ENCODE results near the gene CAMK1D. TPM values are rescaled to one million over a fixed set of nuclear protein-coding genes. Genes with fewer than 3 reads are reported as not detected.

The CAMK1D gene
- total RNA-seq, 1 donor from 2014 or later: 3.2 TPM

DNA sequence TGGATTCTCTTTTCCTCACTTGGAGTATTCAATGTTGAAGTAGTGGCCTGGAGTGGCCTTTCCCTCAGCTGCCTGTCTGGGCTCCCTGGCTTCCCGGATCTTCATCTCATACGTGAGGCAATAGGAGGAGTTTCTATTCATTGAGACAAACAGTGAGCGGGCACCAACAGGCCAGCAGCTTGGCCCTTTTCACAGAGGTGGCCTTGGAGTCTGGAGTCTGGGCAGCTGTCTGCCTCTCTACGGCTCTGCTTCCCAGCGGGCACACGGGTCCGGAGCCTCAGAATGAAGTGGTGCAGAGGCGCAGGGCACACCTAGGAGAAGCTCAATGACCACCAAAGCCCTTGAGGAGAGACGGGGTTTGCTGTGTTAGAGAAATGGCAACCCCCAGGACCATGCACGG is 482.7 kb downstream of the CAMK1D start:
- DNase-seq (ENCODE audit: low spot score): no peak
- intact Hi-C loops (cut with DNase I): no loop called here

DNA sequence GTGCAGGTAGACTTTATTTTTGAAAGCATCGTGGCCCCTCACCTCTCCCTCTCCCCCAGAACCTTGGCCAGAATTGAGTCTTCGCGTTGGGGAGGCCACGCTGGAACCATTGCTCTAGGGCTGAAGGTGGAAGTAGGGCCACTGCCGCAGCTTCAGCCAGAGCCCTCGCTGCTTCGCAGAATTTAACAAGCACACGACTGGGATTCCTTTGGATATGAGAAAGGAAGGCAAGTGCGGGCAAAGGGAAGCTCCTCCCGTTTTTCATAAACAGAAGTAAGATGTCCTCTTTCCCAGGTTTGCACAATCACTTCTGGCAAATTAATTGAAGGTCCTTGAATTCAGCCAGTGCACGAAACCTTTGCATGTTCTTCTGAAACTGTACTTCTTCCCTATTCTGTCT is 484.1 kb downstream of the CAMK1D start:
- DNase-seq (ENCODE audit: low spot score): no peak
- intact Hi-C loops (cut with DNase I): no loop called here

DNA sequence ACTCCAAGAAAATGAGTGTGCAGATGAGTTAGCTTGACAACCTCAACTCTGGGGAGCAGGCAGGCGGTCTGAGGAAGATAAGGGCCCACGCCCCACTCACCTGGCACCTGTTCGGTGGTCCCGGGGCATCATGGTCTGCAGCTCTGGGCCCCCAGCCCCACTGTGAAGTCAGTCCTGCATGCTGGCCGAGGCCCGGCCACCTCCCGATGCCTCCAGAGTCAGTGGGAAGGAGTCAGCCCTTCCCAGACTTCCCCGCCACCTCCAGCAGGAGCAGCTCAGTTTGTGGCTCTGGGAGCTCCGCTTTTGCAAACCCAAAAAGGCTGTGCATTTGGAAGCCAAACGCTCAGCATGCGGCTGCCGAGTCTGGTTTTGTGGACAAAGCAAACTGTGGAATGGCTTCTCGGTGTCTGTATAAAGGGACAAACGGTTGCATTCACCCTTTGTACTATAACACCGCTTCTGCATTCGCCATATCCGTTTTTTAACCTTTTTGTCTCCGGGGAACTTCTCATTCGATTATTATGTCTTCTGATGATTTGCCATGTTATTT is 484.8 kb downstream of the CAMK1D start:
- intact Hi-C loops (cut with DNase I): no loop called here
- DNase-seq (ENCODE audit: low spot score): no peak

DNA sequence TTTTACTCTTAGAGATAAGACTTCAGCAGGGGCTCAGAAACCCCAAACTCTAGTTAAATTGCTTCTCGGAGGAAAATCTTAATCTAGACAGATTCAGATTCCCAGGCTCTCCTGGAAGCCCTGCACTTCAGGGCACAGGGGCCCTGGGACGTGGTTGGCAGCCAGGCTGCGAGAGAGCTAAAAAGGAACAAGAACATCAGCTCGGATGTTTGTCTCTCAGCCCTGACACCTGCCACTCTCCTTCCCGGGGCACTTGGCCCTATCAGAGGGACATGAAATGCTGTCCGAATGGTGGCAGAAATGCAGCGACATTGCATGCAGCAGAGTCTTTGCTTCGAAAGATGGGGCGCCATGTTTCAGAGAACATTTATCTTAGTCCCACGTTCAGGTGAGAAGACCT is 485.4 kb downstream of the CAMK1D start:
- DNase-seq (ENCODE audit: low spot score): no peak

DNA sequence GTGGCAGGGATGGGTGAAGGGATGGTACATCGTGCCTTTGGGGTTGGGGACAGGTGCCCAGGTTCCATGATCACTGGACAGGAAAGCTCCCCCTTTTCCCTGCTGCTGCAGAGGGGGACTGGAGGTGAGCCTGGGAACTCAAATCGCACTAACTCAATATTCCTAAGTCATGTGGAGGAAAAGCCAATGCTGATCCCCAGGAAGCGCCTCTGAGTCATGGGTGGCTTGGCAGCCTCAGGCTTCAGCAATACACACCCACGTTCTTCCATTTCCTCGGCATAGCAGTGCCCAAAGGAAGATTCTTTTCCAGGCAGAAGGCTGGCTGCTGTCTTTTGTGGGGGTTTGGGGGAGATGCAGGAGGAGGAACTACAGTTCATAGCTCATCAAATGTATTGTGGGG is 486.4 kb downstream of the CAMK1D start:
- no peak for DNase-seq (ENCODE audit: low spot score)
- intact Hi-C loops (cut with DNase I): no loop called here

More for the DNA sequence above, 485.4 kb downstream of the CAMK1D start:
- intact Hi-C loops (cut with DNase I): no loop called here

DNA sequence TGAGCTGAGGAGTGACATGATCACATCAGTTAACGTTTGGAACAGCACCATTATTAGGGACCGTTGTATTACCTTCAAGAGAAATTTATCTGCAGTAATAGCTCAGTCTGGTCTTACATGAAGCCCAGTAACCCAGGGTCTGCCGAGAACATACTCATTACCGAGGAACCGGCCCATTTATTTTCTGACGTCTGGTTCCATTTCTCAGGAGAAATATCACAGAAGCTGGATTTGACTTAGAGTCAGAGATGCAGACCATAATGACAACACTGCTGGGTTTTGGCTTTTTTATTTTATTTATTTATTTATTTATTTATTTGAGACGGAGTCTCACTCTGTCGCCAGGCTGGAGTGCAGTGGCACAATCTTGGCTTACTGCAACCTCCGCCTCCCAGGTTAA is 489.0 kb downstream of the CAMK1D start:
- DNase-seq (ENCODE audit: low spot score): no peak
- intact Hi-C loops (cut with DNase I): no loop called here

DNA sequence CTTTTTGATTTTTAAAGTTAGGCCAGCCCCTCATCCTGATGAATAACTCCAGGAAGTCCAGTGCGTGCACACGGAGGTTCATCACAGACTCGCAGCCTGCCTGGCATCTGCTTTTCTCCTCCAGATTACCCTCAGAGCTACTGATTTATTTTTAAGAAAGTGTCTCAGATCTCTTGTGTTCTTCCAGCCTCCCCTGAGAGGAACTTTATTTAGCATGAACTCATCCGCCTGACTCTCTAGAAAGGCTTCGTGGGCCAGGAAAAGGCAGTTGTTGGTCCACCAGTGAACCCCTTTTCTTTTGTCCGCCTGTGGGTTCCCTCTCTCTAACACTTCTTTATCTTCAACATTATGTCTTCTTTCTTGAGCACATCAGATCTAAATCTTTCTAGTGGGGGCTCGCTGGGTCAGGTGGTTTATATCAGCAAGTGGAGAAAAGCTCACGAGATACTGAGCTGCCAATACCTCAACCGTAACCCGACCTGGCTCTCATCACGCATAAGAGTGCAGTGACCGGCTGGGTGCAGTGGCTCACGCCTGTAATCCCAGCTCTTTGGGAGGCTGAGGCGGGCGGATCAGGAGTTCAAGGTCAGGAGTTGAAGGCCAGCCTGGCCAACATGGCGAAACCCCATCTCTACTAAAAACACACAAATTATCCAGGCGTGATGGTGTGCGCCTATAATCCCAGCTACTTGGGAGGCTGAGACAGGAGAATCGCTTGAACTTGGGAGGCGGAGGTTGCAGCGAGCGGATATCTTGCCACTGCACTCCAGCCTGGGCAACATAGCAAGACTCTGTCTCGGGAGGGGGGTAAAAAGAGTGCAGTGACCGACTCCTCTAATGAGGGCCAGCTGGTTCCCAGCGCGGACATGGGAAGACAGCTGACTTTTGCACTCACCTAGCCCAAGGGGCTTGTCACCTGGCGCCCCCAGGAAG is 489.9 kb downstream of the CAMK1D start:
- intact Hi-C loops (cut with DNase I): no loop called here

DNA sequence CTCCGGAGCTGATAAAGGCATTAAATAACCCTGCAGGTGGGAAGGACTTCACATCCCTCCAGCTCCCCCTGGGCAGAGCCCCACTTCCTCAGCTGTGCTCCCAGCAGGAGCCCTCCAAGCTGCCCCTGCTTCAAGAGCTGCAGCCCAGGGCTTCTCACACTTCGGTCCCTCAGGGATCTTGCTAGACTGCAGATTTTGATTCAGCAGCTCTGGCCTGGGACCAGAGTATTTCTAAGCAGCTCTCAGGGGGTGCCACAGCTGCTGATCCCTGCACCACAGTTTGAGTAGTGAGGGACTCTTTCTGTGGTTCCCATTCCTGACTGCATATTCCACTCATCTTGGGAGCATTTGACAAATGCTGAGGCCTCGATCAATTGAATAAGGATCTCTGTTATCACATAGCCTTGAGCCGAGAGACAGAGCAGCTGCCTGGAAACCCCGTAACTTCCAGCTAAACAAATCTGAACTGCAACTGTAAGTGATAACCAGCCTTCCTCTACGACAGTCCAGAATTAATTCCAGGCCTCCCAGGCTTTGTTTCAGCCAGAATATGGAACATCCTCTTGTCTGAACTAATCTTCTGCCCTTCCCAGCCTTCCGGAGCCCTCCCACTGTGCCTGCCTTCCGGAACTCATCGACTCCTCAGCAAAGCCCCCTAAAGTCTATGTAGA is 490.7 kb downstream of the CAMK1D start:
- intact Hi-C loops (cut with DNase I): no loop called here
- DNase-seq (ENCODE audit: low spot score): no peak

More for the DNA sequence above, 489.9 kb downstream of the CAMK1D start:
- no peak for DNase-seq (ENCODE audit: low spot score)

DNA sequence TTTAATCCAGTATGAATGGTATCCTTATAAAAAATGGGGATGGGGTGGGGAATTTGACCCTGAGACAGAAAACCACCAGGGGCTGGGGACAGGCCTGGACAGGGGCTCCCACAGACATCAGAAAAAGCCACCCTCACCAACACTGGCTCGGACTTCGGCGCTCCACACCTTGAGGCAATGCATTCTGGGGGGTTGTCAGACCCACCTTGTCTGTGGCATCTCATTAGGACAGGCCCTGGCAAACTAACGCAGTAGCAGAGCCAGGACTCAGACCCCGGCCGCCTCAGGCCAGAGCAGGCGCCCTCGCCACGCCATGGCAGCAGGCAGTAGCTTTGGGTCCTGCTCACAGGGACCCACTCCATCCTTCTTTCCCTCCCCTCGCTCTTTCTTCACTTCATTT is 492.1 kb downstream of the CAMK1D start:
- intact Hi-C loops (cut with DNase I): no loop called here

DNA sequence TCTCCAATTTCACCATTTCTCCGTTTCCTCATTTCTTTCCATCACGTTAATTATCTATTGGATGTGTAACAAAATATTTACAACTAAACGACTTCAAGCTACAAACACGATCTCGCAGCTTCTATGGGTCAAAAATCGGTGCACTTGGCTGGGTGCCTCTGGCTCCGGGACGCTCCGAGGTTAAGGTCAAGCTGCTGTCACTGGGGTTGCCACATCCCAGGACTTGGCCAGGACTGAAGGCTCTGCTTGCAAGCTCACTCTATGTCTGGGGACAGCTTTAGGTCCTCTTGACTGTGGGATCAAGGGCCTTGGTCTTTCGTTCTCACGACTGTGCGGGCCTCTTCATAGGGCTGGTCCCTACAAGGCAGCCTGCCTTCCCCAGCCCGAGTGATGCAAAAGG is 492.5 kb downstream of the CAMK1D start:
- intact Hi-C loops (cut with DNase I): no loop called here
- no peak for DNase-seq (ENCODE audit: low spot score)

More for the DNA sequence above, 492.1 kb downstream of the CAMK1D start:
- no peak for DNase-seq (ENCODE audit: low spot score)

DNA sequence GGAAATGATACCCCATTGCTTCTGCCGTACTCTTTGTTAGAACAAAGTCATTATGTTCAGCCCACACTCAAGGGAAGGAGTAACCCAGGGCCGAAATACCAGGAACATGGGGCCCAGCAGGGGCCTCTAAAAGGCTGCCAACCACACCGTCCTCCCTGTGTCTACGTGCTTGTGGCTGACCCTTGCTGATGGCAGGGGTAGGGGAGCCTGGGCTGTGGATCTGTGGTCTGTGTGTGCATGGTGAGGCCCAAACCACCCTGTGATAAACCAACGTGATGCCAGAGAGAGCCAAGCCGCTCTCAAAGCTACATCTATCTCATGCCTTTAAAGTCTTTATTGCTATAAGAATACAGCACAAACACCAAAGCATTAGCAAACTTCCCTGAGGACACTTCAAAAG is 493.0 kb downstream of the CAMK1D start:
- intact Hi-C loops (cut with DNase I): no loop called here
- DNase-seq (ENCODE audit: low spot score): no peak

DNA sequence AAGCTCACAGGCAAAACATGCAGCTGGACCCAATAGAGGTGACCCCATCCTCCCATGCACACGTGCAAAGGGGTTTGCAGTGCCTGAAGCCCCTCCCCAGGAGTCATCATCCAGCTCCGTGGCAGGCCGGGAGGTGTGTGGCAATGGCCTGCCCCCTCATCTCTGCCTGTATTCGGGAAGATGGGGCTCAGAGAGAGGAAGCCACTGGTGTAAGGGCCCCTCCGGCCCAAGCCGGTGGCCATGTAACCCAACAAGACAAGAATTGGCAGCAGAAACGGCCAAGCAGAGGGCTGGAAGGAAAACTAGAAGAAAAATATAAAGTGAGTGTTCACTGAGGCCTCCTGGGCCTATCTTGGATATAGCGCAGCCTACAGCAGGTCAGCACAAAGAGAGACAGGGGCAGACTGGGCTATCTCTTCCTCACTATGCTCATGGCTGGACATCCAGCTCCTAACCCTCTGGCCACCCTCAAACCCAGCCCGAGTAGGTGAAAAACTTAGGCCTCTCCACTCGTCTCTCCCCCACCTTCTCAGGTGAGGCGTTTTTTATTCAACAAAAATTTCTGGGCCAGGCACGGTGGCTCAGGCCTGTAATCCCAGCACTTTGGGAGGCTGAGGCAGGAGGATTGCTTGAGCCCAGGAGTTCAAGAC is 494.1 kb downstream of the CAMK1D start:
- intact Hi-C loops (cut with DNase I): no loop called here
- DNase-seq (ENCODE audit: low spot score): no peak

DNA sequence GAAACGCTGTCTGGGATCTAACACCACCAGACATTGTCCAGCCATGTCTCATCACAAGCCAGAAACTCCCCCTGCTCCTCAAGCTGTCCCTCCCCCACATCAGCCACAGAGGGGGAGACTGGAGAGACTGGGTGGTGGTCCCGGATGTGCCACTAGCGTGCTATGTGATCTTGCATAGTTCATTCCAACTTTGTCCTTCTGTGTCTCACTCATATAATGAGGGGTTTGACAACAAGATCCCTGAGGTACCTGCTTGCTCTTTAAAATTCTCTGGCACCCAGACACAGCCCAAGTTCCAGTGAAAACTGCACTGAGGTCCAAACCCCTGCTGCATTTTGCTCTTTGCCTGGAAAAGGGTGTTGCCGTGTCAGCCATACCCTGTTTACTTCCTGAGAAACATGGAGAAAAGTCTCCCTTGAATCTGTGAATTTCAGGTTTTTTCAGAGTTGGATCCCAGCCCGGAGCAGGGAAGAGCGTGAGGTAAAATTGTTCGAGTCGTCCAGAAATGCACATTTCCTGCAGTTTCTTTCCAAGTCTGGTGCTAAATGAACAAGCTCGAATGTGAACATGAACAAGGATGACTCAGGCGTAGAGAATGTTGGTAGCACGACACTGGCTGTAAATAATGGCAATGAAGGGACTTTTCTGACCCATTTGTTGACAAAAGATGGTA is 495.6 kb downstream of the CAMK1D start:
- no peak for DNase-seq (ENCODE audit: low spot score)
- intact Hi-C loops (cut with DNase I): no loop called here

DNA sequence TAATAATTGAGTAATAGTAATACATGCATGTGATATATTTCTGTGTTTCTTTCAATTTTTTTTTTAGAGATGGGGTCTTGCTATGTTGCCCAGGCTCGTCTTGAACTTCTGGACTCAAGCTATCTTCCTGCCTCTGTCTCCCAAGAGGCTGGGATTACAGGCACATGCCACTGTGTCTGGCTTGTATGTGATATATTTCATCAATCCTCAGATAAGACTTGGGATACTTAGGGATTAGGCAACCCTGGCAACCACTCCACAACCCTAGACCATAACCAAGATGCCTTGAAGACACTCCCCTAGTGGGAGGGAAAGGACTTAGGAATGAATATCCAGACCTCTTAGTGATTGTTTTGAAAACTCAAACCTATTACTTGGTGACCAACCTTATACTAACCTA is 497.4 kb downstream of the CAMK1D start:
- DNase-seq (ENCODE audit: low spot score): no peak
- intact Hi-C loops (cut with DNase I): no loop called here

DNA sequence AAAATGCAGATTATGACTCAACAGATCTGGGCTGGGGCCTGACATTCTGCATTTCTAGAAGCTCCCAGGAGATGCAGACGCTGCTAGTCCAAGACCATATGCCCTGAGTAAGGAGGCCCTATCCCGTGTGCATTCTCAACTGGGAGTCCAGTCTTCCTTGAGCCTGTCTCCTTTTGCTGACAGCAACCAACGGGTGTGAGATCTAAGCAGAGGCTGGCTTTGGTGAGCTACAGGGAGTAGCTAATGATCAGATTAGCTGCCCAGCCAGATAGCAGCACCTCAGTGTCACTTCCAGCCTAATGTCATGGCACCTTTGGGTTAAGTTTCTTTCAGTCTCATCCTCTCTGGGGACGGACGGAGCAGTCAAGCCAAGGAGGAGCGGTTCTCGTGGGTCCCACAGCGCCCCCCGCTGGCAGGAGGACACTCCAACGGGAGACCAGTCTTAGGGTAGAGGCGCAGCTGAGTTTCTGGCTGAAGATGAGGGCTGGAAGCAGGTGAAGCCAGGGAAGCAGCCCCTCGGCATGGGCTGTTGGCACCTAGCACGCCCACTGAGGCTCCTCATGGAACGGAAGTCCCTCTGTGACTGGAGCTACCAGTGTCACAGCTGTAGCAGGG is 498.1 kb downstream of the CAMK1D start:
- intact Hi-C loops (cut with DNase I): no loop called here
- DNase-seq (ENCODE audit: low spot score): no peak

DNA sequence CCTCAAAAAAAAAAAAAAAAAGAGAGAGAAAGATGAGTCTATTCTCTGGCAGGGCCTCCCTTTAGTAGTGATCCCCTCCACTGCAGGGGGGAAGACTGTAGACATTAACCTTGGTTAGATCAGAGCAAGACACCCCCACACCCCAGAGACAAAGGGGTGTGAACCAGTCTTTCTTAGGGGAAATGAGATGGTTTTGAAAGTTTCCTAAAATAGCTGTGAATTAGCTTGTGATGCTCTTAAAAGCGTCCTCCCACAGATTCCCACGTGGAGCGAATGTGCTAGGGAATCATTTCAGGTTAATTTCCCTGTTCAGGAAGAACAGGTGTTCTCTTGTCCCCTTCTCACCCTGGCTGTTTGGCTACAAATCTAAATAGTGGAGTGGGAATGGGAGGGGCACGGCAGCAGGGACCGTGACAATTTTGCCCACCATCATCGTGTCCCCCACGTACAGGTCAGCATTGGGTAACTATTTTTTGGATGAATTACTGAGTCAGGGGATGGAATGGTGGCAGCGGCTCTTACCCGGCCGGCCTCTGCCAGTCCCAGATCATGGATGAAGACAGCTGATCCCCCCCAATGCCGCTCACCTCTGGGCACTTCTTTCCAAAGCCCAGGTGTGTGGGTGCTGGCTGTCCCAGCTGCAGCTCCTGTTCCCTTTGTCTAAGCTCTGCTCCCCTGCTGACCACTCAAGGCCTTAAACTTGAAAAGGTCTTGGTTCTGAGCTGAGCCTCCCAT is 499.3 kb downstream of the CAMK1D start:
- intact Hi-C loops (cut with DNase I): no loop called here
- DNase-seq (ENCODE audit: low spot score): no peak

DNA sequence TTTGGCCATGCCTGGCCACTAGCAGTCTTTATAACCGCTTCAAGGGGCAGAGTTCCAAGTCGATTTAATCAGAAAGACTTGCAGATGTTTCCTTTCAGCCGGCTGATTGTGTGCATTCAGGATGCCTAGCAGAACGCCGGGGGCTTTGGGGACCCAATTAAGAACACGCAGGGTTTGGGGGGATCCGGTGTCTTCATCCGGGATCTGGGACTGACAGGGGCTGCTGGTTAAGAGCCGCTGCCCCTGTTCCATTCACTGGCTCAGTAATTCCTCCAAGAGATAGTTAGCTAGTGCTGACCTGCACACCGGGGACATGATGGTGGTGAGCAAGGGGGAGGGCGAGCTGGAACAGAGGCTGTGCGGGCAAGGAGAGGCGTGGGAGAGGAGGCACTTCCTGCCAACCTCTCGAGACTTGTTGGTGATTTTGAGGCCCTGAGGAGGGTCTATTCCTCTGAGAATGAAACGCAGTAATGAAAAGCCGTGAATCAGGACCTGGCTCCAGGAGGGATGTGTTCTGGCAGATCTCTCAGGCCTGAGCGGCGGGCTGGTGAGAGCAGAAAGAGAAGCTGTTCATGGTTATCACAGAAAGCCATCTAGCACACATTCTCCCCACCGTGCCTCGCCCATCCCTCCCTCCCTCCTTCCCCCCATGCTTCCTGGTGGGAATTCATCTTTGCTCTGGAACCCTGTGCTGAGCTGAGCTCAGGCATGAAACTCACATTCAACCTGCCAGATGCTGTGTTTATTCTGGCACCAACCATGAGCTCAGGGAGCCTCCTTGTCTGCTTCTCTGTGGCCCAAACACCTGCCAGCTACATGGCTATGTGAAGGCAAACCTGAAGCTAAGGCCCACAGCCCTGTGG is 500.2 kb downstream of the CAMK1D start:
- intact Hi-C loops (cut with DNase I): no loop called here
- no peak for DNase-seq (ENCODE audit: low spot score)

DNA sequence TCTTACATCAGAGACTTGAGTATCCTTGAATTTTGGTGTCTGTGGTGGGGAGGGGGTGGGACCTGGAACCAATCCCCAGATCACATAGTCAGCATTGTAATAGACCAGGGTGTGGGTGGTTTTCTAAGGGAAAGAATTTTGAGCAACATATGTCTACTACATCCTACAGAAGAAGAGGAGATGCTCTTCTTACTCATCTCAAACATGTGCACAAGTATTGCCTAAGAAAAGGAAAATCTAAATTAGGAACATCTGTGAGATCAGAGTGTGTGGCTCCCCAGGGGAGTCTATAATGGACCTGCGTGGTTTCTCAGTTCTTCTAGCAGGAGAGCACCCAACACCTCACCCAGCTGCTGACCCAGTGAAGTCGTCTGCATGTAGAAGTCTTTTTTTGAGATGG is 503.3 kb downstream of the CAMK1D start:
- DNase-seq (ENCODE audit: low spot score): no peak
- intact Hi-C loops (cut with DNase I): no loop called here

All from cardiac septum (tissue), 1 donor.